Caco-2 (cell line): ENCODE measurements around the gene SH3TC2. TPM values are rescaled to one million over a fixed set of nuclear protein-coding genes. Genes with fewer than 3 reads are reported as not detected.

ENCODE experiments used
- BruUV-seq: library from RNA; stranded (reverse); fragments of 400-500 nt; replicated peaks from 2 replicates; lab custom pipeline; 2021; lab: Mats Ljungman, UMichigan
- CTCF ChIA-PET: fragments of 300-600 bp; sonication (Branson Sonifier 250); formaldehyde crosslinking; loops from one replicate; lab custom pipeline; 2022; ENCODE audit warnings: antibody characterized with exemption; lab: Charles Lee
- POLR2A ChIA-PET: fragments of 300-600 bp; sonication (Branson Sonifier 250); formaldehyde crosslinking; loops from one replicate; lab custom pipeline; 2022; ENCODE audit warnings: antibody characterized with exemption; lab: Charles Lee
- DNase-seq, 2 experiments: peaks; one replicate each; pipeline versions ENCODE4 v3.0.0 to v3.0.0-alpha.2; 2020 to 2022
- H3K27me3 ChIP-seq: replicated peaks from 2 replicates; pipeline ENCODE4 v1.6.0; 2011; ENCODE audit warnings: low read length; ENCODE audit not compliant: control insufficient read depth, insufficient read depth
- H3K36me3 ChIP-seq: 2 replicates; pipeline ENCODE4 v1.5.1; 2011; ENCODE audit warnings: low read length; ENCODE audit not compliant: control insufficient read depth, insufficient read depth
- H3K4me1 ChIP-seq: fragments of 250-450 bp; sonication (Bioruptor Pico); 2 replicates; pipeline ENCODE4 v1.5.1; 2020; ENCODE audit warnings: mild to moderate bottlenecking
- H3K4me3 ChIP-seq: 2 replicates; pipeline ENCODE4 v1.5.1; 2011; ENCODE audit warnings: low read depth, mild to moderate bottlenecking, control low read depth, low read length
- H3K9me3 ChIP-seq: fragments of 250-450 bp; sonication (Bioruptor Pico); 2 replicates; pipeline ENCODE4 v1.5.1; 2020; ENCODE audit warnings: mild to moderate bottlenecking, moderate library complexity
- H3K27ac Mint-ChIP-seq: one replicate; pipeline ENCODE4 v1.8.0; 2022; ENCODE audit warnings: mixed read lengths; ENCODE audit not compliant: unreplicated experiment
- H3K27me3 Mint-ChIP-seq: one replicate; pipeline ENCODE4 v1.8.0; 2022; ENCODE audit warnings: mixed read lengths; ENCODE audit not compliant: insufficient read depth, unreplicated experiment
- H3K36me3 Mint-ChIP-seq: one replicate; pipeline ENCODE4 v1.8.0; 2022; ENCODE audit warnings: mild to moderate bottlenecking, mixed read lengths; ENCODE audit not compliant: insufficient read depth, unreplicated experiment
- H3K4me1 Mint-ChIP-seq: one replicate; pipeline ENCODE4 v1.8.0; 2022; ENCODE audit warnings: low read depth, mixed read lengths; ENCODE audit not compliant: unreplicated experiment
- H3K4me3 Mint-ChIP-seq: one replicate; pipeline ENCODE4 v1.8.0; 2022; ENCODE audit warnings: mild to moderate bottlenecking, moderate library complexity, mixed read lengths; ENCODE audit not compliant: unreplicated experiment
- H3K9me3 Mint-ChIP-seq: one replicate; pipeline ENCODE4 v1.8.0; 2022; ENCODE audit warnings: mixed read lengths; ENCODE audit not compliant: unreplicated experiment
- CTCF ChIP-seq, 2 experiments: fragments of 200-600 bp in 1 of 2; IDR thresholded peaks; 1 replicate in 1 of 2; 2 replicates in 1 of 2; pipeline versions ENCODE4 v1.5.1 to v1.8.0; 2011 to 2022; ENCODE audit warnings: antibody characterized with exemption in 1 of 2, control low read depth in 1 of 2, inconsistent platforms in 1 of 2, low read depth in 1 of 2, low read length in 1 of 2, mild to moderate bottlenecking in 1 of 2, moderate library complexity in 1 of 2; ENCODE audit not compliant: insufficient read depth in 1 of 2, severe bottlenecking in 1 of 2, unreplicated experiment in 1 of 2
- intact Hi-C: fragments of 100-400 bp; cut with micrococcal nuclease; formaldehyde crosslinking; loops from one replicate; pipeline ENCODE4 v1.10.0; 2022; ENCODE audit not compliant: unreplicated experiment
- total RNA-seq: library from RNA; stranded (reverse); gene quantifications from 2 replicates; pipeline ENCODE4 v1.2.3, GENCODE V29; 2022

SH3TC2 gene
- total RNA-seq, 1 experiment from 2014 or later = 5.8 TPM

- H3K36me3 ChIP-seq = no peaks in the 10 kb centered on the region
- CTCF ChIA-PET = no interaction called here
- no peaks in the 10 kb centered on the region for H3K9me3 ChIP-seq
- H3K36me3 Mint-ChIP-seq = no peaks in the 10 kb centered on the region
- peaks cover 14% of the 10 kb centered on the region for H3K27me3 Mint-ChIP-seq
- H3K4me3 ChIP-seq = no peak overlapping the region
- H3K4me1 Mint-ChIP-seq = no peaks in the 10 kb centered on the region
- no peaks in the 10 kb centered on the region for H3K4me1 ChIP-seq
- no peak for TF ChIP-seq CTCF (IDR thresholded peaks at IDR 0.05; ENCODE audit: insufficient read depth in 1 of 2, low read depth in 1 of 2, low read length in 1 of 2, severe bottlenecking in 1 of 2, unreplicated experiment in 1 of 2)
- BruUV-seq = no TSS peak
- intact Hi-C loops = no loop called here
- POLR2A ChIA-PET = no interaction called here
- no peaks in the 10 kb centered on the region for H3K27me3 ChIP-seq
- no peak overlapping the region for H3K27ac Mint-ChIP-seq
- H3K4me3 Mint-ChIP-seq = no peak overlapping the region
- H3K9me3 Mint-ChIP-seq = no peaks in the 10 kb centered on the region
- DNase-seq = no peak
These were observed 88.1 kb downstream of the SH3TC2 start for GRCh38 chr5:148974642-148975327.

- no TSS peak for BruUV-seq
- POLR2A ChIA-PET = no interaction called here
- H3K27me3 ChIP-seq = no peaks in the 10 kb centered on the region
- intact Hi-C loops = no loop called here
- H3K4me3 ChIP-seq = no peak overlapping the region
- Mint-ChIP-seq H3K27ac (no peak overlapping the region), H3K9me3 (no peaks in the 10 kb centered on the region), H3K36me3 (no peaks in the 10 kb centered on the region), H3K27me3 (peaks cover 14% of the 10 kb centered on the region), H3K4me1 (no peaks in the 10 kb centered on the region), H3K4me3 (no peak overlapping the region)
- H3K4me1 ChIP-seq = no peaks in the 10 kb centered on the region
- H3K9me3 ChIP-seq = no peaks in the 10 kb centered on the region
- H3K36me3 ChIP-seq = no peaks in the 10 kb centered on the region
- CTCF ChIA-PET = interaction anchor here (0.8 kb wide), 1 partner anchor 292 kb away, joined by 3 read pairs; no protein-coding TSS in a partner anchor
- no peak for TF ChIP-seq CTCF (IDR thresholded peaks at IDR 0.05; ENCODE audit: insufficient read depth in 1 of 2, low read depth in 1 of 2, low read length in 1 of 2, severe bottlenecking in 1 of 2, unreplicated experiment in 1 of 2)
- no peak for DNase-seq
These were observed 89.4 kb downstream of the SH3TC2 start for GRCh38 chr5:148973455-148973854.

GRCh38 chr5:148972974-148973374, 89.9 kb downstream of the SH3TC2 start:
- POLR2A ChIA-PET = no interaction called here
- H3K4me3 ChIP-seq = no peak overlapping the region
- no peak for TF ChIP-seq CTCF (IDR thresholded peaks at IDR 0.05; ENCODE audit: insufficient read depth in 1 of 2, low read depth in 1 of 2, low read length in 1 of 2, severe bottlenecking in 1 of 2, unreplicated experiment in 1 of 2)
- H3K36me3 ChIP-seq = no peaks in the 10 kb centered on the region
- H3K9me3 ChIP-seq = no peaks in the 10 kb centered on the region
- no peak overlapping the region for H3K27ac Mint-ChIP-seq
- peaks cover 14% of the 10 kb centered on the region for H3K27me3 Mint-ChIP-seq
- no peaks in the 10 kb centered on the region for H3K9me3 Mint-ChIP-seq
- CTCF ChIA-PET = interaction anchor here (0.8 kb wide), 1 partner anchor 292 kb away, joined by 3 read pairs; no protein-coding TSS in a partner anchor
- intact Hi-C loops = no loop called here
- H3K4me1 ChIP-seq = no peaks in the 10 kb centered on the region
- no TSS peak for BruUV-seq
- DNase-seq = no peak
- no peaks in the 10 kb centered on the region for H3K27me3 ChIP-seq
- H3K4me3 Mint-ChIP-seq = no peak overlapping the region
- H3K36me3 Mint-ChIP-seq = no peaks in the 10 kb centered on the region
- H3K4me1 Mint-ChIP-seq = no peaks in the 10 kb centered on the region
